ENCODE results near the gene LSM14A. TPM values are rescaled to one million over a fixed set of nuclear protein-coding genes. Genes with fewer than 3 reads are reported as not detected.

The LSM14A gene
- polyA plus RNA-seq, 3 donors = 73.2 to 91.8 (median 82.7) TPM

GRCh38 chr19:34193439-34193838 is 21.1 kb downstream of the LSM14A start:
- H3K4me3 Mint-ChIP-seq = no peak overlapping the region
- H3K4me2 ChIP-seq (replicated peaks; ENCODE audit: extremely low read depth, low read length, poor library complexity, severe bottlenecking) = no peak overlapping the region
- peaks cover 12% of the 10 kb centered on the region for H3K4me1 Mint-ChIP-seq
- H3K4me1 ChIP-seq (ENCODE audit: control insufficient read depth in 1 of 2, insufficient read depth in 2 of 2, low read length in 2 of 2) = peaks cover 0 to under 1% of the 10 kb centered on the region in 2 donors
- H3K27ac ChIP-seq (ENCODE audit: low read depth in 1 of 2, low read length in 2 of 2) = no peak overlapping the region
- H3K27me3 Mint-ChIP-seq (ENCODE audit: low read depth in 3 of 3) = no peaks in the 10 kb centered on the region
- peaks cover 27 to 44% of the 10 kb centered on the region in 2 donors for H3K36me3 Mint-ChIP-seq
- peaks cover 65% of the 10 kb centered on the region for H4K20me1 ChIP-seq (ENCODE audit: insufficient read depth, low read length)
- DNase-seq = no peak
- TF ChIP-seq CTCF (IDR thresholded peaks at IDR 0.05) = no peak
- no peaks in the 10 kb centered on the region for H3K27me3 ChIP-seq (ENCODE audit: control insufficient read depth in 2 of 2, insufficient read depth in 2 of 2, low read length in 2 of 2)
- 100% methylated on average over 2 of the region's 2 CpGs for WGBS (ENCODE audit: insufficient coverage)
- no peaks in the 10 kb centered on the region for H3K9me3 ChIP-seq (replicated peaks in 1 of 2; ENCODE audit: control insufficient read depth in 1 of 2, insufficient read depth in 1 of 2, low read length in 2 of 2)
- H3K79me2 ChIP-seq (ENCODE audit: insufficient read depth, low read length) = peaks cover 58% of the 10 kb centered on the region
- H3K9ac ChIP-seq (ENCODE audit: insufficient read depth, low read length, poor library complexity, severe bottlenecking) = no peak overlapping the region
- H2AFZ ChIP-seq (ENCODE audit: insufficient read depth, low read depth, low read length, poor library complexity, severe bottlenecking) = no peak overlapping the region
- intact Hi-C loops (cut with micrococcal nuclease) = no loop called here
- H3K36me3 ChIP-seq (replicated peaks in 1 of 2; ENCODE audit: control insufficient read depth in 1 of 2, insufficient read depth in 2 of 2, low read length in 2 of 2) = peaks cover 41 to 50% of the 10 kb centered on the region in 2 donors
- peak overlapping the region in 1 of 7 donors; percentile 52 for H3K27ac Mint-ChIP-seq
- H3K9me3 Mint-ChIP-seq = peaks cover 0 to 2% (median 0%) of the 10 kb centered on the region in 7 donors
- no peak overlapping the region for H3K4me3 ChIP-seq (replicated peaks in 1 of 3; ENCODE audit: low read depth in 2 of 3, low read length in 3 of 3)

- Mint-ChIP-seq H3K9me3 (peaks cover 0 to 2% (median 0%) of the 10 kb centered on the region in 7 donors), H3K27me3 (ENCODE audit: low read depth in 3 of 3) (no peaks in the 10 kb centered on the region), H3K4me1 (peaks cover 9% of the 10 kb centered on the region), H3K36me3 (peaks cover 29 to 48% of the 10 kb centered on the region in 2 donors), H3K27ac (peak overlapping the region in 1 of 7 donors; percentile 52), H3K4me3 (no peak overlapping the region)
- Histone ChIP-seq H3K9me3 (replicated peaks in 1 of 2; ENCODE audit: control insufficient read depth in 1 of 2, insufficient read depth in 1 of 2, low read length in 2 of 2) (no peaks in the 10 kb centered on the region), H3K36me3 (replicated peaks in 1 of 2; ENCODE audit: control insufficient read depth in 1 of 2, insufficient read depth in 2 of 2, low read length in 2 of 2) (peaks cover 43 to 54% of the 10 kb centered on the region in 2 donors), H2AFZ (ENCODE audit: insufficient read depth, low read depth, low read length, poor library complexity, severe bottlenecking) (no peak overlapping the region), H3K4me3 (replicated peaks in 1 of 3; ENCODE audit: low read depth in 2 of 3, low read length in 3 of 3) (no peak overlapping the region), H3K27me3 (ENCODE audit: control insufficient read depth in 2 of 2, insufficient read depth in 2 of 2, low read length in 2 of 2) (no peaks in the 10 kb centered on the region), H3K4me1 (ENCODE audit: control insufficient read depth in 1 of 2, insufficient read depth in 2 of 2, low read length in 2 of 2) (no peaks in the 10 kb centered on the region), H4K20me1 (ENCODE audit: insufficient read depth, low read length) (peaks cover 61% of the 10 kb centered on the region), H3K79me2 (ENCODE audit: insufficient read depth, low read length) (peaks cover 54% of the 10 kb centered on the region), H3K9ac (ENCODE audit: insufficient read depth, low read length, poor library complexity, severe bottlenecking) (no peak overlapping the region), H3K27ac (ENCODE audit: low read depth in 1 of 2, low read length in 2 of 2) (no peak overlapping the region), H3K4me2 (replicated peaks; ENCODE audit: extremely low read depth, low read length, poor library complexity, severe bottlenecking) (no peak overlapping the region)
- DNase-seq = no peak
- intact Hi-C loops (cut with micrococcal nuclease) = no loop called here
- WGBS (ENCODE audit: insufficient coverage) = no CpG with 5 or more reads among the region's 4 CpGs
- TF ChIP-seq CTCF (IDR thresholded peaks at IDR 0.05) = no peak
Observed at GRCh38 chr19:34193876-34194275, 21.6 kb downstream of the LSM14A start.

Measured in CD14-positive monocyte (primary cell).